ENCODE results near the gene RAPGEF4. TPM values are rescaled to one million over a fixed set of nuclear protein-coding genes. Genes with fewer than 3 reads are reported as not detected.

Gene RAPGEF4
- total and polyA plus RNA-seq, 2 of the 4 experiments (the other 2 are of a cell fraction): 1.7 to 3.2 TPM

DNA sequence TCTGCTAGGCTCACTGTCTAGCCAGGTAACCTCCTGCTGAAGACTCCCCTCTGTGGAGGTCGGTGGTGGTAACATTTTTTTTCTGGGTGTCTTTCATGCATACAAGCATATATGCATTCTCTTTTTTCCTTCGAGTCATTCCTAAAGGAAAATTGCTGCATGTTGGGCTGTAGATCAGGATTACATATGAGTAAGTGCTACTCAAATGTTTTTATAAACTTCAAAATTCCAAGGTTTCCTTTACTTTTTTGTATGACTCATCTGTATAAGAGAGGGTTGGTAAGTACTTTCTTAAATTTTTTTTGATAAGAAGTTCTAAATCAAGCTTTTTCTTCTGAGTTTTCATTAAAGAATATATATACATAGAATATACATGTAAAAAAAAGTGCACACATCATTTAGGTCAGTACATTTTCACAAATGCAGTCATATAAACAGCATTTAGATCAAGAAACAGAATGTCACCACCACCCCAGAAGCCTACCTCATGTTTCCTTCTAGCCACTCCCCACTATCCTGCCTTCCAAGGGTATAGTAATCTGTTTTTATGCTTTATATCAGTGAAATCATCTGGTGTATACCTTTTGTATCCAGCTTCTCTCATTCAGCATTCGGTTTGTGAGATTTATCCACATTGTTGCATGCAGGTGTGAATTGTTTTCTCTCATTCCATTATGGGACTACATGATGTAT is 212.0 kb downstream of the RAPGEF4 start:
- WGBS, 2 experiments (ENCODE audit: extremely low coverage in 2 of 2, insufficient read length in 1 of 2): no CpG with 5 or more reads among the region's 3 CpGs
- Histone ChIP-seq H4K5ac (ENCODE audit: low read depth, low read length) (peak overlapping the region; percentile 79), H3K36me3 (ENCODE audit: control insufficient read depth, insufficient read depth, low read length) (no peaks in the 10 kb centered on the region), H3K4me1 (ENCODE audit: control insufficient read depth, insufficient read depth, low read length) (peaks cover 9% of the 10 kb centered on the region), H3K4me2 (ENCODE audit: low read depth, low read length) (peak overlapping the region; percentile 100), H2BK5ac (ENCODE audit: low read depth, low read length, poor library complexity, severe bottlenecking) (peak overlapping the region; percentile 89), H2BK120ac (ENCODE audit: low read depth, low read length) (peak overlapping the region; percentile 50), H3K9ac (ENCODE audit: low read depth, low read length) (peak overlapping the region; percentile 6; the same call in 1 of the 2 replicates), H3K9me1 (ENCODE audit: insufficient read depth, low read length) (0 out of 2 replicates have a peak, but pooled peaks cover 7% of the 10 kb centered on the region), H2AK5ac (ENCODE audit: low read depth, low read length) (no peak overlapping the region), H4K20me1 (ENCODE audit: insufficient read depth, low read length) (no peaks in the 10 kb centered on the region), H3K4ac (ENCODE audit: low read depth, low read length) (peak overlapping the region; percentile 51), H4K91ac (ENCODE audit: insufficient read depth, low read depth, low read length) (peak overlapping the region; percentile 73), H3K9me3 (ENCODE audit: control insufficient read depth, insufficient read depth, low read length) (no peaks in the 10 kb centered on the region), H3K14ac (replicated peaks; ENCODE audit: low read depth, low read length) (peak overlapping the region; percentile 24; the same call in 1 of the 2 replicates), H2AFZ (replicated peaks; ENCODE audit: low read length, poor library complexity) (no peak overlapping the region), H3K27me3 (ENCODE audit: control insufficient read depth, insufficient read depth, low read length) (no peaks in the 10 kb centered on the region), H3K4me3 (ENCODE audit: insufficient read depth, low read depth, low read length) (peak overlapping the region; percentile 17; the same call in 1 of the 2 replicates), H3K27ac (ENCODE audit: insufficient read depth, low read length) (peak overlapping the region; percentile 72; the same call in 1 of the 2 replicates), H3K56ac (ENCODE audit: extremely low read depth, insufficient read depth, low read length) (peak overlapping the region; percentile 61), H3K79me1 (ENCODE audit: low read depth in 1 of 2, low read length in 2 of 2) (no peaks in the 10 kb centered on the region), H3K23ac (ENCODE audit: low read depth, low read length) (no peak overlapping the region), H2BK15ac (ENCODE audit: low read depth, low read length) (peak overlapping the region; percentile 89; the same call in 1 of the 3 replicates), H2BK20ac (ENCODE audit: low read depth, low read length) (peak overlapping the region; percentile 85), H2AK9ac (replicated peaks; ENCODE audit: low read depth, low read length, poor library complexity) (no peak overlapping the region), H3K18ac (ENCODE audit: low read depth, low read length) (peak overlapping the region; percentile 89), H4K8ac (ENCODE audit: low read depth in 2 of 2, low read length in 2 of 2) (peak overlapping the region; percentile 24 to 60; a peak in 3 of 4 replicates)
- intact Hi-C loops (cut with micrococcal nuclease) (loop anchor here (10.0 kb wide), 1 partner anchor 233 kb away; no protein-coding TSS in a partner anchor), dilution Hi-C loops (cut with HindIII; ENCODE audit: low sequenced_read_pairs, unreplicated experiment) (no loop called here), in situ Hi-C loops (cut with MboI; ENCODE audit: low sequenced_read_pairs) (no loop called here)
- CTCF ChIA-PET: interaction anchor here (0.6 to 1.5 kb wide), 2 partner anchors 16 to 336 kb away, joined by 3 to 8 read pairs; no protein-coding TSS in a partner anchor
- peak; percentile 89 for ATAC-seq (ENCODE audit: low read depth)
- no TSS peak for BruUV-seq (replicated peaks)
- DNase-seq: peak; percentile 81
- POLR2A ChIA-PET (ENCODE audit: unreplicated experiment): no interaction called here
- no peak for TF ChIP-seq MXI1 (IDR thresholded peaks at IDR 0.05; ENCODE audit: borderline replicate concordance, low read depth, low read length)
- TF ChIP-seq CEBPB (IDR thresholded peaks at IDR 0.05; ENCODE audit: low read depth, low read length): no peak
- TF ChIP-seq POLR2A (IDR thresholded peaks at IDR 0.05; ENCODE audit: low read depth, low read length): no peak
- TF ChIP-seq RAD21 (IDR thresholded peaks at IDR 0.05; ENCODE audit: low read length): no peak
- TF ChIP-seq, protein P1, sequence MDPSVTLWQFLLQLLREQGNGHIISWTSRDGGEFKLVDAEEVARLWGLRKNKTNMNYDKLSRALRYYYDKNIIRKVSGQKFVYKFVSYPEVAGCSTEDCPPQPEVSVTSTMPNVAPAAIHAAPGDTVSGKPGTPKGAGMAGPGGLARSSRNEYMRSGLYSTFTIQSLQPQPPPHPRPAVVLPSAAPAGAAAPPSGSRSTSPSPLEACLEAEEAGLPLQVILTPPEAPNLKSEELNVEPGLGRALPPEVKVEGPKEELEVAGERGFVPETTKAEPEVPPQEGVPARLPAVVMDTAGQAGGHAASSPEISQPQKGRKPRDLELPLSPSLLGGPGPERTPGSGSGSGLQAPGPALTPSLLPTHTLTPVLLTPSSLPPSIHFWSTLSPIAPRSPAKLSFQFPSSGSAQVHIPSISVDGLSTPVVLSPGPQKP (IDR thresholded peaks at IDR 0.05; ENCODE audit: borderline replicate concordance, low read depth, low read length): no peak
- TF ChIP-seq NFE2L2 (IDR thresholded peaks at IDR 0.05; ENCODE audit: low read depth, low read length): no peak
- no peak for TF ChIP-seq MAFK (IDR thresholded peaks at IDR 0.05; ENCODE audit: low read depth, low read length)
- no peak for TF ChIP-seq RCOR1 (IDR thresholded peaks at IDR 0.05; ENCODE audit: insufficient replicate concordance, low read length)
- TF ChIP-seq MAZ (IDR thresholded peaks at IDR 0.05; ENCODE audit: borderline replicate concordance, low read depth, low read length): no peak
- no peak for TF ChIP-seq SMC3 (IDR thresholded peaks at IDR 0.05; ENCODE audit: low read depth, low read length)
- TF ChIP-seq BHLHE40 (IDR thresholded peaks at IDR 0.05; ENCODE audit: low read depth, low read length): no peak
- no peak; the same call in 1 of the 2 replicates for TF ChIP-seq FOS (IDR thresholded peaks at IDR 0.05; ENCODE audit: low read depth, low read length)
- TF ChIP-seq, protein P2, sequence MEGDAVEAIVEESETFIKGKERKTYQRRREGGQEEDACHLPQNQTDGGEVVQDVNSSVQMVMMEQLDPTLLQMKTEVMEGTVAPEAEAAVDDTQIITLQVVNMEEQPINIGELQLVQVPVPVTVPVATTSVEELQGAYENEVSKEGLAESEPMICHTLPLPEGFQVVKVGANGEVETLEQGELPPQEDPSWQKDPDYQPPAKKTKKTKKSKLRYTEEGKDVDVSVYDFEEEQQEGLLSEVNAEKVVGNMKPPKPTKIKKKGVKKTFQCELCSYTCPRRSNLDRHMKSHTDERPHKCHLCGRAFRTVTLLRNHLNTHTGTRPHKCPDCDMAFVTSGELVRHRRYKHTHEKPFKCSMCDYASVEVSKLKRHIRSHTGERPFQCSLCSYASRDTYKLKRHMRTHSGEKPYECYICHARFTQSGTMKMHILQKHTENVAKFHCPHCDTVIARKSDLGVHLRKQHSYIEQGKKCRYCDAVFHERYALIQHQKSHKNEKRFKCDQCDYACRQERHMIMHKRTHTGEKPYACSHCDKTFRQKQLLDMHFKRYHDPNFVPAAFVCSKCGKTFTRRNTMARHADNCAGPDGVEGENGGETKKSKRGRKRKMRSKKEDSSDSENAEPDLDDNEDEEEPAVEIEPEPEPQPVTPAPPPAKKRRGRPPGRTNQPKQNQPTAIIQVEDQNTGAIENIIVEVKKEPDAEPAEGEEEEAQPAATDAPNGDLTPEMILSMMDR (conservative IDR thresholded peaks at IDR 0.05; ENCODE audit: low read depth, low read length): no peak
- no peak for TF ChIP-seq RFX5 (IDR thresholded peaks at IDR 0.05; ENCODE audit: low read depth, low read length)
- TF ChIP-seq CHD1 (IDR thresholded peaks at IDR 0.05; ENCODE audit: low read depth, low read length): no peak

All from IMR-90 (cell line).